ENCODE measurements around the gene MARK3. TPM values are rescaled to one million over a fixed set of nuclear protein-coding genes. Genes with fewer than 3 reads are reported as not detected.

Gene MARK3
- total RNA-seq, 1 experiment from 2014 or later: 40.4 TPM

- DNase-seq (ENCODE audit: low spot score): no peak
Observed at GRCh38 chr14:103433916-103434563, 48.8 kb downstream of the MARK3 start.

GRCh38 chr14:103434868-103435442 lies 49.7 kb downstream of the MARK3 start:
- DNase-seq (ENCODE audit: low spot score): no peak

GRCh38 chr14:103436533-103436932 lies 51.3 kb downstream of the MARK3 start:
- DNase-seq (ENCODE audit: low spot score): no peak

- no peak for DNase-seq (ENCODE audit: low spot score)
Observed at GRCh38 chr14:103442288-103442687, 57.1 kb downstream of the MARK3 start.

GRCh38 chr14:103443111-103443510 lies 57.9 kb downstream of the MARK3 start:
- no peak for DNase-seq (ENCODE audit: low spot score)

- DNase-seq (ENCODE audit: low spot score): peak; percentile 23
Observed at GRCh38 chr14:103444837-103445524, 59.8 kb downstream of the MARK3 start.

GRCh38 chr14:103445806-103446205 lies 60.6 kb downstream of the MARK3 start:
- DNase-seq (ENCODE audit: low spot score): no peak

- DNase-seq (ENCODE audit: low spot score): no peak
Observed at GRCh38 chr14:103448097-103448496, 62.9 kb downstream of the MARK3 start.

- DNase-seq (ENCODE audit: low spot score): no peak
Observed at GRCh38 chr14:103449634-103450161, 64.5 kb downstream of the MARK3 start.

- DNase-seq (ENCODE audit: low spot score): no peak
Observed at GRCh38 chr14:103450416-103450815, 65.2 kb downstream of the MARK3 start.

GRCh38 chr14:103451401-103451800 lies 66.2 kb downstream of the MARK3 start:
- no peak for DNase-seq (ENCODE audit: low spot score)

- no peak for DNase-seq (ENCODE audit: low spot score)
Observed at GRCh38 chr14:103453791-103454190, 68.6 kb downstream of the MARK3 start.

- no peak for DNase-seq (ENCODE audit: low spot score)
Observed at GRCh38 chr14:103456167-103456835, 71.1 kb downstream of the MARK3 start.

- DNase-seq (ENCODE audit: low spot score): no peak
Observed at GRCh38 chr14:103460415-103460814, 75.2 kb downstream of the MARK3 start.

GRCh38 chr14:103463149-103463548 lies 77.9 kb downstream of the MARK3 start:
- DNase-seq (ENCODE audit: low spot score): no peak

GRCh38 chr14:103463851-103464250 lies 78.6 kb downstream of the MARK3 start:
- no peak for DNase-seq (ENCODE audit: low spot score)

- no peak for DNase-seq (ENCODE audit: low spot score)
Observed at GRCh38 chr14:103472939-103473338, 87.7 kb downstream of the MARK3 start.

- no peak for DNase-seq (ENCODE audit: low spot score)
Observed at GRCh38 chr14:103474893-103475292, 89.7 kb downstream of the MARK3 start.

- DNase-seq (ENCODE audit: low spot score): no peak
Observed at GRCh38 chr14:103476065-103476464, 90.8 kb downstream of the MARK3 start.

- no peak for DNase-seq (ENCODE audit: low spot score)
Observed at GRCh38 chr14:103476631-103477030, 91.4 kb downstream of the MARK3 start.

GRCh38 chr14:103480595-103480994 lies 95.4 kb downstream of the MARK3 start:
- DNase-seq (ENCODE audit: low spot score): no peak

- peak; percentile 69 for DNase-seq (ENCODE audit: low spot score)
Observed at GRCh38 chr14:103483600-103483999, 98.4 kb downstream of the MARK3 start.

Data from A172 (cell line).